Measurements from ENCODE around the gene SLC4A5.

The SLC4A5 gene

GRCh38 chr2:74307720-74308119, 35.5 kb downstream of the SLC4A5 start:
- DNase-seq = no peak

GRCh38 chr2:74304332-74305148, 38.7 kb downstream of the SLC4A5 start:
- DNase-seq = no peak

GRCh38 chr2:74302865-74303264, 40.4 kb downstream of the SLC4A5 start:
- DNase-seq = no peak

GRCh38 chr2:74301262-74301661, 42.0 kb downstream of the SLC4A5 start:
- DNase-seq = no peak

- DNase-seq = no peak
These were observed 42.7 kb downstream of the SLC4A5 start for GRCh38 chr2:74300506-74300905.

- no peak for DNase-seq
These were observed 45.3 kb downstream of the SLC4A5 start for GRCh38 chr2:74297950-74298349.

GRCh38 chr2:74297391-74297790, 45.8 kb downstream of the SLC4A5 start:
- no peak for DNase-seq

GRCh38 chr2:74293191-74293991, 49.8 kb downstream of the SLC4A5 start:
- no peak for DNase-seq

GRCh38 chr2:74292751-74293150, 50.5 kb downstream of the SLC4A5 start:
- DNase-seq = no peak

GRCh38 chr2:74291886-74292621, 51.2 kb downstream of the SLC4A5 start:
- no peak for DNase-seq

- no peak for DNase-seq
These were observed 52.0 kb downstream of the SLC4A5 start for GRCh38 chr2:74291218-74291544.

GRCh38 chr2:74290466-74291217, 52.6 kb downstream of the SLC4A5 start:
- peak; percentile 11 for DNase-seq

- no peak for DNase-seq
These were observed 53.1 kb downstream of the SLC4A5 start for GRCh38 chr2:74290066-74290465.

- no peak for DNase-seq
These were observed 56.5 kb downstream of the SLC4A5 start for GRCh38 chr2:74286725-74287124.

- no peak for DNase-seq
These were observed 61.9 kb downstream of the SLC4A5 start for GRCh38 chr2:74281141-74281975.

GRCh38 chr2:74278694-74279093, 64.5 kb downstream of the SLC4A5 start:
- no peak for DNase-seq

GRCh38 chr2:74278176-74278575, 65.0 kb downstream of the SLC4A5 start:
- DNase-seq = no peak

- DNase-seq = no peak
These were observed 68.0 kb downstream of the SLC4A5 start for GRCh38 chr2:74275228-74275627.

GRCh38 chr2:74269667-74270066, 73.5 kb downstream of the SLC4A5 start:
- DNase-seq = no peak

GRCh38 chr2:74267068-74267467, 76.1 kb downstream of the SLC4A5 start:
- peak; percentile 58 for DNase-seq

- DNase-seq = no peak
These were observed 78.9 kb downstream of the SLC4A5 start for GRCh38 chr2:74264281-74264680.

GRCh38 chr2:74262681-74263080, 80.5 kb downstream of the SLC4A5 start:
- DNase-seq = no peak
